Uterus (tissue), 2 donors: ENCODE data around the gene SPAG4.

Experiments
- CTCF ChIP-seq, 4 experiments: fragments of 200-600 bp in 2 of 4; fragments of 450-650 bp in 2 of 4; sonication (generic) in 2 of 4; IDR thresholded peaks; one replicate each; pipeline ENCODE4 v1.5.1; 2016 to 2019; ENCODE audit warnings: antibody characterized with exemption in 4 of 4, mild to moderate bottlenecking in 2 of 4, moderate library complexity in 1 of 4
- POLR2A ChIP-seq, 2 donors: fragments of 450-650 bp; IDR thresholded peaks; one replicate each; pipeline ENCODE4 v1.6.1; 2016; ENCODE audit warnings: antibody characterized with exemption in 2 of 2, mild to moderate bottlenecking in 1 of 2, moderate library complexity in 1 of 2

GRCh38 chr20:35602851-35603495 is 12.7 kb upstream of the SPAG4 start:
- TF ChIP-seq POLR2A (IDR thresholded peaks at IDR 0.05) (no peak), CTCF (IDR thresholded peaks at IDR 0.05) (no peak)
